K562 (cell line): ENCODE results near the gene ESPL1.

Experiments used
- GATAD2A ChIP-seq: fragments of 450-650 bp; IDR thresholded peaks from 2 replicates; pipeline ENCODE4 v1.6.1; 2017
- JUNB ChIP-seq: fragments of 450-650 bp; formaldehyde crosslinking; conservative IDR thresholded peaks from 2 replicates; pipeline ENCODE4 v1.4.0; 2020; ENCODE audit warnings: mild to moderate bottlenecking
- KLF16 ChIP-seq: IDR thresholded peaks from 2 replicates; pipeline ENCODE4 v1.6.1; 2016; ENCODE audit warnings: antibody characterized with exemption
- MAZ ChIP-seq, 2 experiments: fragments of 450-650 bp in 1 of 2; sonication (generic) in 1 of 2; formaldehyde crosslinking; IDR thresholded peaks in 1 of 2; conservative IDR thresholded peaks in 1 of 2; 2 replicates each; pipeline versions ENCODE4 v1.4.0 to v1.5.0; 2020; ENCODE audit warnings: mild to moderate bottlenecking in 1 of 2, missing genetic modification reagents in 1 of 2
- POLR2AphosphoS5 ChIP-seq: IDR thresholded peaks from 2 replicates; pipeline ENCODE4 v1.6.1; 2011; ENCODE audit warnings: mild to moderate bottlenecking, low read depth, low read length, moderate library complexity; ENCODE audit not compliant: control insufficient read depth, insufficient read depth
- ZNF134 ChIP-seq: fragments of 250-450 bp; sonication (Bioruptor Pico); conservative IDR thresholded peaks from 2 replicates; pipeline ENCODE4 v1.4.0; 2020
- ZNF24 ChIP-seq: fragments of 450-650 bp; IDR thresholded peaks from 2 replicates; pipeline ENCODE4 v1.6.1; 2016
- TF ChIP-seq, protein P1 (sequence below): sonication (generic); formaldehyde crosslinking; IDR thresholded peaks from 2 replicates; pipeline ENCODE4 v1.9.0; 2022; ENCODE audit warnings: mild to moderate bottlenecking, missing genetic modification reagents
- TF ChIP-seq, protein P2 (sequence below), 2 experiments: fragments of 450-650 bp; IDR thresholded peaks; 2 replicates each; pipeline ENCODE4 v1.6.1; 2018; ENCODE audit warnings: mild to moderate bottlenecking in 2 of 2, low read depth in 1 of 2; ENCODE audit not compliant: partially characterized antibody in 2 of 2
- TF ChIP-seq, protein P3 (sequence below), 3 experiments: IDR thresholded peaks in 2 of 3; conservative IDR thresholded peaks in 1 of 3; 2 replicates each; pipeline ENCODE4 v1.5.1; 2011 to 2012; ENCODE audit warnings: low read length in 3 of 3, mild to moderate bottlenecking in 3 of 3, control low read depth in 2 of 3, improper control_type of control experiment in 1 of 3, inconsistent platforms in 1 of 3, low read depth in 1 of 3, mixed read lengths in 1 of 3, moderate library complexity in 1 of 3; ENCODE audit not compliant: insufficient read depth in 2 of 3
- TF ChIP-seq, protein P4 (sequence below): sonication (generic); formaldehyde crosslinking; IDR thresholded peaks from 2 replicates; pipeline ENCODE4 v1.8.1; 2023; ENCODE audit warnings: mild to moderate bottlenecking, missing genetic modification reagents
- TF ChIP-seq, protein P5 (sequence below): sonication (generic); formaldehyde crosslinking; IDR thresholded peaks from 2 replicates; pipeline ENCODE4 v1.9.0; 2022; ENCODE audit warnings: mild to moderate bottlenecking, missing genetic modification reagents

DNA sequence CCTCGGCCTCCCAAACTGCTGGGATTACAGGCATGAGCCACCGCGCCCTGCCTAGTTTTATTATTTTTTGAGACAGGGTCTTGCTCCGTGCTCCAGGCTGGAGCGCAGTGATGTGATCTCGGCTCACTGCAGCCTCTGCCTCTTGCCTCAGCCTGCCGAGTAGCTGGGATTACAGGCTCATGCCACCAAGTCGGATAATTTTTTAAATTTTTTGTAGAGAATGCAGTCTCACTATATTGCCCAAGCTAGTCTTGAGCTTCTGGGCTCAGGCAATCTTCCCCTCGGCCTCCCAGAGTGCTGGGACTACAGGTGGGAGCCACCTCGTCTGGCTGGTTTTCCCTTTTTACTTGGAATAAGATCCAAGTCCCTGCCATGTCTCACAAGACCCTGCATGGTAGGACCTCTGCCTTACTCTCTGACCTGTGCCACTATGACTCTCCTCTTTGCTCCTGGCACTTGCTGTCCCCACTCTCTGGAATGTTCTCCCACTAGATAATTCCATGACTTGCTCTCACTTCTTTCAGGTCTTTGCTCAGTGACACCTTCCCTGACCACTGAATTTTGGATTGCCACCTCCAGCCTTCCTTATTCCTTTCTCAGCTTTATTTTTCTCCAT is 28.3 kb upstream of the ESPL1 start:
- no peak for TF ChIP-seq JUNB
- TF ChIP-seq, protein P1, sequence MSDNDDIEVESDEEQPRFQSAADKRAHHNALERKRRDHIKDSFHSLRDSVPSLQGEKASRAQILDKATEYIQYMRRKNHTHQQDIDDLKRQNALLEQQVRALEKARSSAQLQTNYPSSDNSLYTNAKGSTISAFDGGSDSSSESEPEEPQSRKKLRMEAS (CRISPR knock-in tag): no peak
- TF ChIP-seq, protein P2, sequence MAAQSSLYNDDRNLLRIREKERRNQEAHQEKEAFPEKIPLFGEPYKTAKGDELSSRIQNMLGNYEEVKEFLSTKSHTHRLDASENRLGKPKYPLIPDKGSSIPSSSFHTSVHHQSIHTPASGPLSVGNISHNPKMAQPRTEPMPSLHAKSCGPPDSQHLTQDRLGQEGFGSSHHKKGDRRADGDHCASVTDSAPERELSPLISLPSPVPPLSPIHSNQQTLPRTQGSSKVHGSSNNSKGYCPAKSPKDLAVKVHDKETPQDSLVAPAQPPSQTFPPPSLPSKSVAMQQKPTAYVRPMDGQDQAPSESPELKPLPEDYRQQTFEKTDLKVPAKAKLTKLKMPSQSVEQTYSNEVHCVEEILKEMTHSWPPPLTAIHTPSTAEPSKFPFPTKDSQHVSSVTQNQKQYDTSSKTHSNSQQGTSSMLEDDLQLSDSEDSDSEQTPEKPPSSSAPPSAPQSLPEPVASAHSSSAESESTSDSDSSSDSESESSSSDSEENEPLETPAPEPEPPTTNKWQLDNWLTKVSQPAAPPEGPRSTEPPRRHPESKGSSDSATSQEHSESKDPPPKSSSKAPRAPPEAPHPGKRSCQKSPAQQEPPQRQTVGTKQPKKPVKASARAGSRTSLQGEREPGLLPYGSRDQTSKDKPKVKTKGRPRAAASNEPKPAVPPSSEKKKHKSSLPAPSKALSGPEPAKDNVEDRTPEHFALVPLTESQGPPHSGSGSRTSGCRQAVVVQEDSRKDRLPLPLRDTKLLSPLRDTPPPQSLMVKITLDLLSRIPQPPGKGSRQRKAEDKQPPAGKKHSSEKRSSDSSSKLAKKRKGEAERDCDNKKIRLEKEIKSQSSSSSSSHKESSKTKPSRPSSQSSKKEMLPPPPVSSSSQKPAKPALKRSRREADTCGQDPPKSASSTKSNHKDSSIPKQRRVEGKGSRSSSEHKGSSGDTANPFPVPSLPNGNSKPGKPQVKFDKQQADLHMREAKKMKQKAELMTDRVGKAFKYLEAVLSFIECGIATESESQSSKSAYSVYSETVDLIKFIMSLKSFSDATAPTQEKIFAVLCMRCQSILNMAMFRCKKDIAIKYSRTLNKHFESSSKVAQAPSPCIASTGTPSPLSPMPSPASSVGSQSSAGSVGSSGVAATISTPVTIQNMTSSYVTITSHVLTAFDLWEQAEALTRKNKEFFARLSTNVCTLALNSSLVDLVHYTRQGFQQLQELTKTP (IDR thresholded peaks at IDR 0.05; ENCODE audit: low read depth in 1 of 2, partially characterized antibody in 2 of 2): no peak
- no peak for TF ChIP-seq KLF16
- TF ChIP-seq ZNF24: no peak
- TF ChIP-seq, protein P3, sequence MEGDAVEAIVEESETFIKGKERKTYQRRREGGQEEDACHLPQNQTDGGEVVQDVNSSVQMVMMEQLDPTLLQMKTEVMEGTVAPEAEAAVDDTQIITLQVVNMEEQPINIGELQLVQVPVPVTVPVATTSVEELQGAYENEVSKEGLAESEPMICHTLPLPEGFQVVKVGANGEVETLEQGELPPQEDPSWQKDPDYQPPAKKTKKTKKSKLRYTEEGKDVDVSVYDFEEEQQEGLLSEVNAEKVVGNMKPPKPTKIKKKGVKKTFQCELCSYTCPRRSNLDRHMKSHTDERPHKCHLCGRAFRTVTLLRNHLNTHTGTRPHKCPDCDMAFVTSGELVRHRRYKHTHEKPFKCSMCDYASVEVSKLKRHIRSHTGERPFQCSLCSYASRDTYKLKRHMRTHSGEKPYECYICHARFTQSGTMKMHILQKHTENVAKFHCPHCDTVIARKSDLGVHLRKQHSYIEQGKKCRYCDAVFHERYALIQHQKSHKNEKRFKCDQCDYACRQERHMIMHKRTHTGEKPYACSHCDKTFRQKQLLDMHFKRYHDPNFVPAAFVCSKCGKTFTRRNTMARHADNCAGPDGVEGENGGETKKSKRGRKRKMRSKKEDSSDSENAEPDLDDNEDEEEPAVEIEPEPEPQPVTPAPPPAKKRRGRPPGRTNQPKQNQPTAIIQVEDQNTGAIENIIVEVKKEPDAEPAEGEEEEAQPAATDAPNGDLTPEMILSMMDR (IDR thresholded peaks at IDR 0.05 in 2 of 3, conservative IDR thresholded peaks at IDR 0.05 in 1 of 3; ENCODE audit: insufficient read depth in 2 of 3, low read depth in 1 of 3, low read length in 3 of 3): no peak
- no peak for TF ChIP-seq MAZ (CRISPR knock-in tag; conservative IDR thresholded peaks at IDR 0.05 in 1 of 2, IDR thresholded peaks at IDR 0.05 in 1 of 2)
- TF ChIP-seq, protein P4, sequence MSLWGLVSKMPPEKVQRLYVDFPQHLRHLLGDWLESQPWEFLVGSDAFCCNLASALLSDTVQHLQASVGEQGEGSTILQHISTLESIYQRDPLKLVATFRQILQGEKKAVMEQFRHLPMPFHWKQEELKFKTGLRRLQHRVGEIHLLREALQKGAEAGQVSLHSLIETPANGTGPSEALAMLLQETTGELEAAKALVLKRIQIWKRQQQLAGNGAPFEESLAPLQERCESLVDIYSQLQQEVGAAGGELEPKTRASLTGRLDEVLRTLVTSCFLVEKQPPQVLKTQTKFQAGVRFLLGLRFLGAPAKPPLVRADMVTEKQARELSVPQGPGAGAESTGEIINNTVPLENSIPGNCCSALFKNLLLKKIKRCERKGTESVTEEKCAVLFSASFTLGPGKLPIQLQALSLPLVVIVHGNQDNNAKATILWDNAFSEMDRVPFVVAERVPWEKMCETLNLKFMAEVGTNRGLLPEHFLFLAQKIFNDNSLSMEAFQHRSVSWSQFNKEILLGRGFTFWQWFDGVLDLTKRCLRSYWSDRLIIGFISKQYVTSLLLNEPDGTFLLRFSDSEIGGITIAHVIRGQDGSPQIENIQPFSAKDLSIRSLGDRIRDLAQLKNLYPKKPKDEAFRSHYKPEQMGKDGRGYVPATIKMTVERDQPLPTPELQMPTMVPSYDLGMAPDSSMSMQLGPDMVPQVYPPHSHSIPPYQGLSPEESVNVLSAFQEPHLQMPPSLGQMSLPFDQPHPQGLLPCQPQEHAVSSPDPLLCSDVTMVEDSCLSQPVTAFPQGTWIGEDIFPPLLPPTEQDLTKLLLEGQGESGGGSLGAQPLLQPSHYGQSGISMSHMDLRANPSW (CRISPR knock-in tag): no peak
- TF ChIP-seq GATAD2A: no peak
- no peak for TF ChIP-seq POLR2AphosphoS5
- TF ChIP-seq, protein P5, sequence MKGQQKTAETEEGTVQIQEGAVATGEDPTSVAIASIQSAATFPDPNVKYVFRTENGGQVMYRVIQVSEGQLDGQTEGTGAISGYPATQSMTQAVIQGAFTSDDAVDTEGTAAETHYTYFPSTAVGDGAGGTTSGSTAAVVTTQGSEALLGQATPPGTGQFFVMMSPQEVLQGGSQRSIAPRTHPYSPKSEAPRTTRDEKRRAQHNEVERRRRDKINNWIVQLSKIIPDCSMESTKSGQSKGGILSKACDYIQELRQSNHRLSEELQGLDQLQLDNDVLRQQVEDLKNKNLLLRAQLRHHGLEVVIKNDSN: no peak
- no peak for TF ChIP-seq ZNF134
